Endothelial cell of hepatic sinusoid (primary cell): ENCODE results near the gene EFTUD2.

Experiments used
- in situ Hi-C: cut with HindIII; loops from 2 replicates; pipeline ENCODE4 v1.10.0; 2017; ENCODE audit warnings: low sequenced_read_pairs

Gene EFTUD2

GRCh38 chr17:44925731-44926697, 26.8 kb upstream of the EFTUD2 start:
- in situ Hi-C loops, result no loop called here

GRCh38 chr17:44924107-44924544, 24.9 kb upstream of the EFTUD2 start:
- in situ Hi-C loops, result loop anchor here (25.0 kb wide), 1 partner anchor 88 kb away; no protein-coding TSS in a partner anchor

DNA sequence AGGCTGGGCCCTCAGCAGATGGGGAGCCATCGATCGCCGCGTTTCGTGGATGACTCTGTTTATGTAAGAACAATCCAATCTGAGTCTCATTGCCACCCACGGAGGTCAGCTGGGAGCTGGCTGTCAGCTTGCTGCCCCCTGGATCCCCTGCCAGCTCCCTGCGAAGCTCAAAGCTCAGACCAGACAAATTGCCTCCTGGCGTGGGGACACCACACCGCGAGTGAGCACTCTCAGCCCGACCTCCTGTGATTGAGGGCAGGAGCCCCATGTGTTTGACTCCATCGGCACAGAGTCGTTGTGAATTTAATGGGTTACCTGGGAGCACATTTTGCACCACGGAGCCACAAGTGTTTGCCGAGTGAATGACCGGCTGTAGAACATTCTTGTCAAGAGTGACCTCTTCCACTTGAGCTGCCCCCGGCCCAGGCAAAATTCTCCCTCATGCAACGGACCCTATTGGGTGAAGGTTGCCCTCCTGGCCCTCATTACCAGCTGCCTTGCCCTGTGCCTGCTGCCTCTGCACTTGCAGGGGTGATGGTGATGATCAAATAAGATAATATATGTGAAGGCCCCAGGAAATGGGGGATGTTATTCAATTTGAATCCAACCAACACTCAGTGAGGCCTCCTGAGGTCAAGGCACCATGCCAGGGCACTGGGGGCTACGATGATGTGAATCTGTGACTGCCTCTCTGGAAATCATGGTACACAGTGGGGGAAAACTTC, 23.7 kb upstream of the EFTUD2 start:
- in situ Hi-C loops, result loop anchor here (25.0 kb wide), 1 partner anchor 89 kb away; no protein-coding TSS in a partner anchor

- in situ Hi-C loops, result loop anchor here (25.0 kb wide), 1 partner anchor 90 kb away; no protein-coding TSS in a partner anchor
These were observed 22.9 kb upstream of the EFTUD2 start for GRCh38 chr17:44922136-44922535.

GRCh38 chr17:44921122-44921882, 22.1 kb upstream of the EFTUD2 start:
- in situ Hi-C loops, result loop anchor here (25.0 kb wide), 1 partner anchor 91 kb away; no protein-coding TSS in a partner anchor

DNA sequence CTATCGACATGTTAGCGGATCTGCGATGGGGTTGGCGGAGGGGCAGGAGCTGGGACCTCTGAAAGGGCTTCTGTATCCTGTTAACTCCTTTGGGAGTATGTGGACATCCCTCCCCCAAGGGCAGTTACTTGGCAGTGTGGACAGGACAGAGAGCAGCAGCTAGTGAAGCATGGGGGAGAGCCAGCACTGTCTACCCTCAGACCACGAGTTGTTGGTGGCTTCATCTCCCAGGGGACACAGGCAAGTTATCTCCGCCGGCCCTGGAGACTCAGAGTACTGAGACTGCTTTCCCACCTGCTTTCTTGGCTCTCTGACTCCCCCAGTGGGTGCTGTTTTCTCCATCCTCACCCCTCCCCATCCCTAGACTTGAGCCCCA, 21.3 kb upstream of the EFTUD2 start:
- in situ Hi-C loops, result loop anchor here (25.0 kb wide), 1 partner anchor 92 kb away; no protein-coding TSS in a partner anchor

DNA sequence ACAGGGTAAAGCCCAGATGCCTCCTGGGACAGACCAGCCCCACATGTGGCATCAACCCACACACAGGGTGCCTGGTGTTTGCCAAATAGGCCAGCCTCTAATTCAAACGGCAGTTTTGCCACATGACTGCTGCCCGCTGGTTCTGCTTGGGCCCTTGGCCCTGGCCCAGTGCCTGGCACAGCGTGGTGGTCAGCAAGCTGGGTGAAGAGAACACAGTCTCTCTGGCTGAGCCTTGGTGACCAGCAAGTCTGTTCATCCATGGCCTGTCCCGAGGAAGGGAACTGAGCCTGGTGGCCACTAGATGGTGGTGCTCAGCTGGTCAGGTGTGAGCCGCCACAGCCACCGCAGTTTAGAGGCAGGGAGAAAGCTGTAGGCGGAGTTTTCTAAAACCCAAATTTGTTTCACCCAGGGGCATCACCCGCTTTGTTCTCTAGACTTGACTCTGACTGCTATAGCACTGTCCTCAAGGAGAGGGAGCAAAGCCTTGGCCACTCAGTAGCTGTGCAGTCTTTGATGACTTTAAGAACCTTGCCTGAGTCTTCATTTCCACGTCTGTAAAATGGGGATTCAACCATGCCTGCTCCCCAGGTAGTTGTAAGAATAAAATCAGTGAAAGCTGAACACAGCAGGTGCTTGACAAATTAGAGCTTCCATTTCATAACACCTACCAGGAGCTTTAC, 20.8 kb upstream of the EFTUD2 start:
- in situ Hi-C loops, result loop anchor here (25.0 kb wide), 1 partner anchor 92 kb away; no protein-coding TSS in a partner anchor

GRCh38 chr17:44919411-44919810, 20.2 kb upstream of the EFTUD2 start:
- in situ Hi-C loops, result loop anchor here (25.0 kb wide), 1 partner anchor 93 kb away; no protein-coding TSS in a partner anchor

DNA sequence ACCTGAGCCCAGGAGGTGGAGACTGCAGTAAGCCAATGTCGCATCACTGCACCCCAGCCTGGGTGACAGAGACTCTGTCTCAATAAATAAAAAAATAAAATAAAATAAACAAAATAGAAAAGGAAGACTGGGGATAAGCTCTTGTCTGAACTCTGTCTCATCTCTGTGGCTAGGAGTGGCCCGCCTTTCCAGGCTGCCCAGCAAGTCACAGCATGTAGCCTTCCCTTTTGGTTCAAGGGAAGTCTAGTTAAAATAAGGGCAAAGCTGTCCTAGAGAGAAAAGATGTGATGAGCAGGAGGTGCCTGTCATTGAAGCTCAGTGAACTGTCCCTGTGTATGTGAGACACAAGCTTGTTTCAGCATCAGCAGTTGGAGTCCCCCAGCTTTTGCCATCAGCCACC, 18.8 kb upstream of the EFTUD2 start:
- in situ Hi-C loops, result loop anchor here (25.0 kb wide), 1 partner anchor 94 kb away; no protein-coding TSS in a partner anchor

DNA sequence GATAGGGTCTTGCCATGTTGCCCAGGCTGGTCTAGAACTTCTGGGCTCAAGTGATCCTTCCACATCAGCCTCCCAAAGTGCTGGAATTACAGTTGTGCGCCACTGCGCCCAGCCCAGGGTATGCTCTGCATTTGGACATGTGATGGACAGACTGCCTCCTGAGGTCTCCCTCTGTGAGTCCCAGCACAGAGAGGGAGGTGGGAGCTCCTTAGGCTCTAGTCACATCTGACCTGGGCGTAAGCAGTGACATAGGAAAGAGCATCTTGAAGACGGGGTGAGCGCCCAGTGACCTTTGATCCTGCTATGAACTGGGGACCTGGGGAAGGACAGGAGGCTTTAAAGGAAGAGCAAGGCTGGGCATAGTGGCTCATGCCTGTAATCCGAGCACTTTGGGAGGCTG, 18.2 kb upstream of the EFTUD2 start:
- in situ Hi-C loops, result loop anchor here (25.0 kb wide), 1 partner anchor 95 kb away; no protein-coding TSS in a partner anchor

GRCh38 chr17:44916781-44917241, 17.6 kb upstream of the EFTUD2 start:
- in situ Hi-C loops, result loop anchor here (25.0 kb wide), 1 partner anchor 95 kb away; no protein-coding TSS in a partner anchor

DNA sequence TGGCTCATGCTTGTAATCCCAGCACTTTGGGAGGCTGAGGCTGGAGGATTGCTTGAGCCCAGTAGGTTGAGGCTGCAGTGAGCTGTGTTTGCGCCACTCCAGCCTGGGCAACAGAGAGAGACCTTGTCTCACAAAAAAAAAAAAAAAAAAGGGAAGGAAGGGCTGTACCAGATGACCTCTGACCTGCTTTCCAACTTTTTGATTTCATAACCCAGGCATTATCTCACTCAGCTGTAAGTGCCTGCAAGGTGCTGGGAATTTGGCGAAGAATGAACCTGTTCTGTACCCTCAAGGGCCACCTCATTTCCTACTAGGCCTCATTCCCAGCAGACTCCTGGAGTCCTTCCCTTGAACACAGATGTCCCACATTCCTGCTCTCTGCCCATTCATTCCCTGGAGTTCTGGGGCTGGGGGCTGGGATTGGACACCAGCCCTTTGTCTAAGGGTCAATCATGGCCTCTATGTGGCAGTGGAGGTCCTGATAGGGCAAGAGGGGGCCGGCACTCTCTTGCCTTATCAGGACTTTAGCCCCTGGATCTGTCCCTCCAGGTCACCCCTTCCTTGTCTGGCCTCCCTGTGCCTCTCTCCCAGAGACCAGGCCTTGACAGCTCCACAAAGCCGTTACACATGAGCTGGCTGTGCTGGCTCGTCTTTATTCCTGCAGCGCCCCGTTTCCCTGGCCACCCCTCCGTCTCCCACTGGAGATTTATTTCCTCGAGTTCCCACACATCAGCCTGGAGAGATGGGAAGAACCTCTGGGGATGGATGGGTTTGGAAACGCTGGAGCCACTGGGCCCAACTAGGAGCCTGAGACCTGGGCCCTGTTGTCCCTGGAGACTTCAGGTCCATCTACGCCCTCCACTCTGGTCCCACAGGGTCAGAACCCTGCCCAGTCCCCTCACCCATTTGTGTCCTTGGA, 16.9 kb upstream of the EFTUD2 start:
- in situ Hi-C loops, result loop anchor here (25.0 kb wide), 1 partner anchor 96 kb away; no protein-coding TSS in a partner anchor

DNA sequence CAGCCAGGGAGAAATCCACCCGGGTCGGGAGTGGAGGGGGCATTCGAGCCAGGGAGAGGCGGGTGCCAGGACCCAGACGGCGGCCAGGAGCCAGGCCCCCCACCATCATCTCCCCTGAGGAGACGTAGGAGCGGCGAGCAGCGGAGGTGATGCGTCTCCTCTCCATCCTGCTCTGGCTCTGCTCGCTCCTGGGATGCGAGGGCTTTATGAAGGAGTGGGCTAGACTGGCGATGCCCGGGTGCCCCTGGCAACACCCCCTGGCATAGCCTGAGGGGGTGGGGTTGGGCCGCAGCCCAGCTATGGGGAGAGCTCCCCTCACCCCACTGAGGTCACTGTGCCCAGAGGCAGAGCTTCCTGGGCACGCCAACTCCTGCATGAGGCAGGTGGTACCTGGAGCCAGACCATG, 16.1 kb upstream of the EFTUD2 start, which contains the start of gene GFAP:
Gene GFAP (minus strand): TSS at position 180 of the 406 bp plus-strand sequence. CDS start 14 bp downstream, at position 166.
- in situ Hi-C loops, result loop anchor here (25.0 kb wide), 1 partner anchor 97 kb away; no protein-coding TSS in a partner anchor

GRCh38 chr17:44914698-44915271, 15.5 kb upstream of the EFTUD2 start:
- in situ Hi-C loops, result loop anchor here (25.0 kb wide), 1 partner anchor 98 kb away; no protein-coding TSS in a partner anchor

GRCh38 chr17:44914148-44914547, 14.9 kb upstream of the EFTUD2 start:
- in situ Hi-C loops, result loop anchor here (25.0 kb wide), 1 partner anchor 98 kb away; no protein-coding TSS in a partner anchor

DNA sequence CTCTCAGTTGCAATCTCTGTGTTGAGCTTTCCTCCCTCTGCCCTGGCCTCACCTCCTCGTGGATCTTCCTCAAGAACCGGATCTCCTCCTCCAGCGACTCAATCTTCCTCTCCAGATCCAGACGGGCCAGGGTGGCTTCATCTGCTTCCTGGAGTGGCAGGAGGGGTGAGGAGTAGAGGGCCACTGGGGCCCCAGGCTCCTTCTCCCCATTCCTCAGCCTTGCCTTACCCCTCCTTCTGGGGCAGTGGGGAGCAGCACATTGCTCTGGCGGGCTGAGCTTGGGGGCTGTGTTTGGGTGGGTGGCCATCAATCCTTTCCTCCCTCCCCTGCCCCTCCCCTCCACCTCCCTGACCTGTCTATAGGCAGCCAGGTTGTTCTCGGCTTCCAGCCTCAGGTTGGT, 14.4 kb upstream of the EFTUD2 start:
- in situ Hi-C loops, result loop anchor here (25.0 kb wide), 1 partner anchor 99 kb away; no protein-coding TSS in a partner anchor

DNA sequence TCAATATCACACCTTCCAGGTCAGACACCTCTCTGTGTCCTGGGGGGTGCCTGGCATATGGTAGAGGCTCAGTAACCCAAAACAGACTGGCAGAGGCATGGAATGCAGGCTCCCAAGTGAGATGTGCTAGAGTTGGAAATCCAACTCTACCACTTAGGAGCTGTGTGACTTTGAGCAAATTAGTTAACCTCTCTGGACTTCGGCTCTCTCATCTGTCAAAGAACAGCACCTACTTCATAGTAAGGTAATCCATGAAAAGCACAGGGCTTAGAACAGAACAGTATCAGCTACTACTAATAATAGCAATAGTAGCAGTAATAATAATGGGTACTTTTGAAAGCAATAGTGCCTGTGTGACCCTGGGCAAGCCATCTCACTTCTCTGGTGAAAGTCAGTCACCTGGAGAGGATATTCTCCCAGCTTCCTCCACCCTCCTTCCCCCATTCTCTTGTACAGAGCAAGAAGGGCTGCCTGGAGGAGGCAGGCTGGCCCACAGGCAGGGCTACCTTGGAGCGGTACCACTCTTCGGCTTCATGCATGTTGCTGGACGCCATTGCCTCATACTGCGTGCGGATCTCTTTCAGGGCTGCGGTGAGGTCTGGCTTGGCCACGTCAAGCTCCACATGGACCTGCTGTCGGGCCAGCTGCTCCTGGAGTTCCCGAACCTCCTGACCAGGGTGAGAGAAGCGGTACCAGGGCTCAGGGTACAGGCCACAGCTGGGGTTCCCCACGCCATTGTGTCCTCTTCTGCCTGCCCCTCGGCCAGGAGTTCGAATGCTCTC, 13.7 kb upstream of the EFTUD2 start:
- in situ Hi-C loops, result loop anchor here (25.0 kb wide), 1 partner anchor 99 kb away; no protein-coding TSS in a partner anchor
